ENCODE data around the gene ASS1. TPM values are rescaled to one million over a fixed set of nuclear protein-coding genes. Genes with fewer than 3 reads are reported as not detected.

Gene ASS1
- polyA plus RNA-seq, 2 of the 4 experiments (the other 2 are of a cell fraction): 11.3 to 32.5 TPM

GRCh38 chr9:130431536-130432303 is 13.0 kb upstream of the ASS1 start:
- Histone ChIP-seq H3K27ac (no peak overlapping the region), H3K4me2 (no peak overlapping the region), H3K4me3 (no peak overlapping the region), H3K4me1 (peaks cover 12% of the 10 kb centered on the region; the same call in 2 of the 3 replicates), H3K9me3 (no peaks in the 10 kb centered on the region)
- CTCF ChIA-PET: interaction anchor here (0.6 to 4.6 kb wide), 4 partner anchors 11 to 173 kb away, joined by 4 to 26 read pairs (median 4); no protein-coding TSS in a partner anchor
- POLR2A ChIA-PET: no interaction called here
- no peak for ATAC-seq
- TF ChIP-seq CHD2 (IDR thresholded peaks at IDR 0.05; ENCODE audit: low read length, partially characterized antibody) (no peak), ZC3H11A (IDR thresholded peaks at IDR 0.05) (no peak), ELK1 (IDR thresholded peaks at IDR 0.05; ENCODE audit: low read depth, low read length) (no peak), TFCP2L1 (CRISPR knock-in tag; IDR thresholded peaks at IDR 0.05) (no peak), FOSL2 (IDR thresholded peaks at IDR 0.05) (no peak), FOSL2 (CRISPR knock-in tag; IDR thresholded peaks at IDR 0.05) (no peak), PBX3 (IDR thresholded peaks at IDR 0.05) (no peak), FOXS1 (CRISPR knock-in tag; IDR thresholded peaks at IDR 0.05) (no peak), ZFP36 (IDR thresholded peaks at IDR 0.05; ENCODE audit: borderline replicate concordance, partially characterized antibody) (no peak), HMGXB4 (CRISPR knock-in tag; IDR thresholded peaks at IDR 0.05; ENCODE audit: borderline replicate concordance) (no peak), JUN (IDR thresholded peaks at IDR 0.05) (no peak), EHMT2 (IDR thresholded peaks at IDR 0.05; ENCODE audit: low read depth) (no peak), KDM1A (IDR thresholded peaks at IDR 0.05; ENCODE audit: low read depth) (no peak), BCL3 (IDR thresholded peaks at IDR 0.05) (no peak), JUNB (IDR thresholded peaks at IDR 0.05) (no peak), HOXB5 (CRISPR knock-in tag; IDR thresholded peaks at IDR 0.05) (no peak), KDM5A (IDR thresholded peaks at IDR 0.05) (no peak)
- 84% methylated on average over 15 of the region's 17 CpGs for WGBS (ENCODE audit: missing lambda C conversion rate)
- no peak for DNase-seq (ENCODE audit: low read depth in 1 of 2, low spot score in 1 of 2)
- FAIRE-seq: no peak

- Histone ChIP-seq H3K9me3 (no peaks in the 10 kb centered on the region), H3K4me3 (no peak overlapping the region), H3K27ac (no peak overlapping the region), H3K4me1 (peaks cover 7% of the 10 kb centered on the region; the same call in 2 of the 3 replicates), H3K4me2 (peak overlapping the region; percentile 98; the same call in 2 of the 3 replicates)
- POLR2A ChIA-PET: no interaction called here
- DNase-seq (ENCODE audit: low read depth in 1 of 2, low spot score in 1 of 2) (peak in 1 of 2 experiments; percentile 59), ATAC-seq (peak; percentile 55 to 57; a peak in 5 of 6 replicates), FAIRE-seq (no peak)
- WGBS (ENCODE audit: missing lambda C conversion rate): 86% methylated on average over 10 of the region's 11 CpGs
- CTCF ChIA-PET: interaction anchor here (0.6 to 4.6 kb wide), 5 partner anchors 11 to 174 kb away, joined by 3 to 26 read pairs (median 4); no protein-coding TSS in a partner anchor
- no peak for TF ChIP-seq CBX2 (IDR thresholded peaks at IDR 0.05; ENCODE audit: borderline replicate concordance, low read depth)
- TF ChIP-seq MAFK (IDR thresholded peaks at IDR 0.05; ENCODE audit: partially characterized antibody): no peak
- TF ChIP-seq POLR2A (IDR thresholded peaks at IDR 0.05; ENCODE audit: low read length): no peak
- TF ChIP-seq ELK1 (IDR thresholded peaks at IDR 0.05; ENCODE audit: low read depth, low read length): no peak
- TF ChIP-seq RFX5 (IDR thresholded peaks at IDR 0.05): no peak
- TF ChIP-seq POLR2AphosphoS2 (conservative IDR thresholded peaks at IDR 0.05; ENCODE audit: low read length): no peak
- TF ChIP-seq HEYL (CRISPR knock-in tag; IDR thresholded peaks at IDR 0.05): no peak
- TF ChIP-seq FOSL2 (IDR thresholded peaks at IDR 0.05): no peak
- no peak for TF ChIP-seq FOSL2 (CRISPR knock-in tag; IDR thresholded peaks at IDR 0.05)
- no peak for TF ChIP-seq BCL3 (IDR thresholded peaks at IDR 0.05)
- TF ChIP-seq REST (IDR thresholded peaks at IDR 0.05): no peak
- no peak for TF ChIP-seq CHD2 (IDR thresholded peaks at IDR 0.05; ENCODE audit: low read length, partially characterized antibody)
These were observed 12.4 kb upstream of the ASS1 start for GRCh38 chr9:130432362-130432761.

Data from A549 (cell line).